ENCODE data around the gene SCO2.

DNA sequence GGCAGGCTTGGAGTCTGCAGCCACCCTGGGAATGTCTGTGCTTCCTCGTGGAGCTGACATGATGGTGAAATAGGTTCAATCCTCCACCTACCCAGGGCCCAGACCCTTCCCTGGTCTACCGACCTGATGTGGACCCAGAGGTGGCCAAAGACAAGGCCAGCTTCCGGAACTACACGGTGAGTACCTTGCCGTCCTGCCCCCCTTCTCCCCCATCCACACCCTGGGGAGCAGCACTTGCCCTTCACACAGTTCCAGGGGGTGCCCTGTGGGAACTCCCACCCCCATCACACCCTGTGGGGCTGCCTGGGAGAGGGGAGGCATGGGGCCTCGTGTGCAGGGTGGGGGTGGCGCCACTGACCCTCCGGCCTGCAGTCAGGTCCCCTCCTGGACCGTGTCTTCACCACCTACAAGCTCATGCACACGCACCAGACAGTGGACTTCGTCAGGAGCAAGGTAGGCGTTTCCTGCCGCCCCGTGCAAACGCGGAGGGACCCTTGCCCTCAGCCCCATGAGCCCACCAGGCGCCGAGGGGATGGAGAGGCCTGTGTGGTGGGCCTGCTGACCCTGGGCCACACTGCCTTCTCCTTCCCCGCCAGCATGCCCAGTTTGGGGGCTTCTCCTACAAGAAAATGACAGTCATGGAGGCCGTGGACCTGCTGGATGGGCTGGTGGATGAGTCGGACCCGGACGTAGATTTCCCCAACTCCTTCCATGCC is 38.0 kb downstream of the SCO2 start:
- TF ChIP-seq, protein P1, sequence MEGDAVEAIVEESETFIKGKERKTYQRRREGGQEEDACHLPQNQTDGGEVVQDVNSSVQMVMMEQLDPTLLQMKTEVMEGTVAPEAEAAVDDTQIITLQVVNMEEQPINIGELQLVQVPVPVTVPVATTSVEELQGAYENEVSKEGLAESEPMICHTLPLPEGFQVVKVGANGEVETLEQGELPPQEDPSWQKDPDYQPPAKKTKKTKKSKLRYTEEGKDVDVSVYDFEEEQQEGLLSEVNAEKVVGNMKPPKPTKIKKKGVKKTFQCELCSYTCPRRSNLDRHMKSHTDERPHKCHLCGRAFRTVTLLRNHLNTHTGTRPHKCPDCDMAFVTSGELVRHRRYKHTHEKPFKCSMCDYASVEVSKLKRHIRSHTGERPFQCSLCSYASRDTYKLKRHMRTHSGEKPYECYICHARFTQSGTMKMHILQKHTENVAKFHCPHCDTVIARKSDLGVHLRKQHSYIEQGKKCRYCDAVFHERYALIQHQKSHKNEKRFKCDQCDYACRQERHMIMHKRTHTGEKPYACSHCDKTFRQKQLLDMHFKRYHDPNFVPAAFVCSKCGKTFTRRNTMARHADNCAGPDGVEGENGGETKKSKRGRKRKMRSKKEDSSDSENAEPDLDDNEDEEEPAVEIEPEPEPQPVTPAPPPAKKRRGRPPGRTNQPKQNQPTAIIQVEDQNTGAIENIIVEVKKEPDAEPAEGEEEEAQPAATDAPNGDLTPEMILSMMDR (conservative IDR thresholded peaks at IDR 0.05), result no peak
- no peak for TF ChIP-seq EZH2 (IDR thresholded peaks at IDR 0.05; ENCODE audit: low read depth)
